D721Med (cell line): ENCODE data around the gene TMIGD1.
A peak's percentile ranks its signal among the peaks of the same experiment; 100 is the strongest.

Experiments
- DNase-seq: peaks from one replicate; pipeline ENCODE4 v3.0.0; 2011; ENCODE audit warnings: low spot score; ENCODE audit not compliant: insufficient read length
- FAIRE-seq: peaks from 2 replicates; lab custom pipeline; 2011; peaks lifted over from hg19 to GRCh38; lab: Jason Lieb, UNC
- CTCF ChIP-seq: IDR thresholded peaks from 2 replicates; pipeline ENCODE4 v1.5.1; 2012; ENCODE audit warnings: mild to moderate bottlenecking, control low read depth; ENCODE audit not compliant: insufficient read depth; ENCODE audit errors: missing control alignments

The TMIGD1 gene

DNA sequence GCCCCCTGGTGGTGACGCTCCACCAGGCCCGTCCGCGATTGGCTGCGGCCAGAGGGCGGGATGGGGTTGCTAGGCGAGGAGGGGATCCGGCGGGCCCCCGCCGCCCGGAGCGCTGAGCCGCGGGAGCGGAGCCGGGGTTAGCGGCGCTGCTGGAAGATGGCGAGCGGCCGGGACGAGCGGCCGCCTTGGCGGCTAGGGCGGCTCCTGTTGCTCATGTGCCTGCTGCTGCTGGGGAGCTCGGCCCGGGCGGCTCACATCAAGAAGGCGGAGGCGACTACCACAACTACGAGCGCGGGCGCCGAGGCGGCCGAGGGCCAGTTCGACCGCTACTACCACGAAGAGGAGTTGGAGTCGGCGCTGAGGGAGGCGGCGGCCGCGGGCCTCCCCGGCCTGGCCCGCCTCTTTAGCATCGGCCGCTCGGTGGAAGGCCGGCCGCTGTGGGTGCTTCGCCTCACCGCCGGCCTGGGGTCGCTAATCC is 45.0 kb upstream of the TMIGD1 start, which contains the start of gene CPD:
Gene CPD (plus strand): TSS at position 103 of the 478 bp plus-strand sequence. CDS start 54 bp downstream, at position 157.
- peak; percentile 75 for DNase-seq
- TF ChIP-seq CTCF, result no peak
- no peak for FAIRE-seq

DNA sequence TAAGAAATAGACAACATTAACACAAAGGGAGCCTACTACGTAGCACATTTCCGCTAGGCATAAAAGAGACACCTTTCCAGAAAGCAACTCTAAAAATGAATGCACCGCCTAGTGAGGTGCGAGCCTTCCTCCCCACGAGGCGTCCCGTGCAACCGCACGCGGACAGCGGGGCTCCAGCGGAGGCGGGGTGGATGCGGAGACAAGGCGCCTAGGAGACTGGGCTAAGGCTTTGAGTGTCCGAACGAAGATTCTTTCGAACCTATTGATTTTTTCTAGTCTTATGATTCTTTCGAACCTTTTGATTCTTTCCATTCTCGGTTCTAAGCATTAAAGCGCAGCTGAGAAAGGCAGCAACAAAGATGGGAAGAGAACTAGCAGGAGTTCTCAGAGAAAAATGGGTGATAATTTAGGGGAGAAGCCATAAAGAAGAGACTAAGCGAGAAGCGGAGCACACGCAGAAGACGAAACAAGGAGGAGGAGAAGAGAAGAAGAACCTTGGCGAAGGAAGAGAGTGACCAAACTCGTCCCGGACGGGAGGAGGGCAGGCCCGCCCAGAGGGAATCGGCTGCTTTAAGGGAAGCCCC is 44.5 kb upstream of the TMIGD1 start:
- no peak for FAIRE-seq
- no peak for TF ChIP-seq CTCF
- no peak for DNase-seq

- TF ChIP-seq CTCF, result no peak
- FAIRE-seq (no peak), DNase-seq (no peak)
Observed at GRCh38 chr17:30377574-30378240, 43.9 kb upstream of the TMIGD1 start.

DNA sequence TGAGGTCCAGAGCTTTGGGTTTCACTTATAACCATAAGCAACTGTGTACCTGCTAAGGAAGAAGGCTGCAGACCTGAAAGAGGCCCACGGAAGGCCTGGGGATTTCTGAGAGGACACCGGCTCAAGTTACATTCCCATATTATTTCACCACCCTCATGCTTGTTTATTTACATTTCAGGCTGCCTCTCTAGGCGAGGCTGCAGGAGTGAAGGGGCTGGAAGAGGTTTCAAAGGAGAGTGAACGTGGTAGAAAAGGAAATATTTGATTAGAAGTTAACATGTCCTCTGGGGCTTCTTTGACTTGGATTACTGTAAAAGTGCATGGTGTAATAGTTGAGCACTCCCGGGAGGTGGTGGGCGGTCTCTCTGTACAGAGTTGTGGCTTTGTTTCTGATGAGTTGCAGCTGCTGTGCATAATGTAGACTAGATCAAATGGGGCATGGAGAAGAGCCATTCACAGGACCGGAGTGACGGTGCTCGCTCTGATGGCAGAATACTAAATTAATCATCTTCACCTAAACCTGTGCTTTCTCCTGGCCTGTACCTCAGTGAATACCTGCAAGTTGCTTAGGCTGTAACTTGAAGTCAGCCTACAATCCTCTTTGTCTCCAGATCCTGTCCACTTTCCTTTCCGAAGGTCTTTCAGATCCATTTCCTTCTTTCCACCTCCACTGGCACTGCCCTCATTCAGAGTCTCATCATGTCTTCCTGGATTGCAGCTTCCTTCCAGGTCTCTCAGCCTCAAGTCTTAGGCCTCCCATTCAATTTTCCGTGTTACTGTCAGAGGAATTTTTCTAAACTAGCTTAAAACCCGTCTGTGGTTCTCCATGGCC is 43.0 kb upstream of the TMIGD1 start:
- DNase-seq (no peak), FAIRE-seq (no peak)
- TF ChIP-seq CTCF, result no peak

- no peak for DNase-seq
- TF ChIP-seq CTCF, result no peak
- FAIRE-seq, result no peak
Observed at GRCh38 chr17:30375661-30376060, 41.8 kb upstream of the TMIGD1 start.

GRCh38 chr17:30372755-30373154 is 38.9 kb upstream of the TMIGD1 start:
- no peak for DNase-seq
- TF ChIP-seq CTCF, result peak; percentile 20
- no peak for FAIRE-seq
